Measurements from ENCODE around the gene BARX2.

DNA sequence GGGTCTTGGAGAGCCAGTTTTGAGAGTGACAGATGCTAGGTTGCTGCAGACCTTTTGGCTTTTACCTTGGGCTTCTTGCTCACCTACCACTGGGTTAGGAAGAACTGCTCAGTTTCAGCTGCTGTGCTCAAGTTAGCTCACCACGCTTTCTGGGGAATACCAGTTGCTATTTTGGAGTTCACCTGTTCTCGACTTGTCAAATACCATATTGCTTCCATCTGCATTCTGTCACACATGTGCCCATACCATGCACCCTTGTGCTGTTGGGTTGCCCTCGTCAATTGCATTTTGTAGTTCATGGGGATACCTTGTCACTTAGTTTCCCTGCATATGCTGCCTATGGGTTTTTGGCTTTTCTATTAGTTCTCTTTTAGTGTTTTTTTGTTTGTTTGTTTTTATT, 23.0 kb upstream of the BARX2 start:
- TF ChIP-seq, protein P1, sequence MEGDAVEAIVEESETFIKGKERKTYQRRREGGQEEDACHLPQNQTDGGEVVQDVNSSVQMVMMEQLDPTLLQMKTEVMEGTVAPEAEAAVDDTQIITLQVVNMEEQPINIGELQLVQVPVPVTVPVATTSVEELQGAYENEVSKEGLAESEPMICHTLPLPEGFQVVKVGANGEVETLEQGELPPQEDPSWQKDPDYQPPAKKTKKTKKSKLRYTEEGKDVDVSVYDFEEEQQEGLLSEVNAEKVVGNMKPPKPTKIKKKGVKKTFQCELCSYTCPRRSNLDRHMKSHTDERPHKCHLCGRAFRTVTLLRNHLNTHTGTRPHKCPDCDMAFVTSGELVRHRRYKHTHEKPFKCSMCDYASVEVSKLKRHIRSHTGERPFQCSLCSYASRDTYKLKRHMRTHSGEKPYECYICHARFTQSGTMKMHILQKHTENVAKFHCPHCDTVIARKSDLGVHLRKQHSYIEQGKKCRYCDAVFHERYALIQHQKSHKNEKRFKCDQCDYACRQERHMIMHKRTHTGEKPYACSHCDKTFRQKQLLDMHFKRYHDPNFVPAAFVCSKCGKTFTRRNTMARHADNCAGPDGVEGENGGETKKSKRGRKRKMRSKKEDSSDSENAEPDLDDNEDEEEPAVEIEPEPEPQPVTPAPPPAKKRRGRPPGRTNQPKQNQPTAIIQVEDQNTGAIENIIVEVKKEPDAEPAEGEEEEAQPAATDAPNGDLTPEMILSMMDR (IDR thresholded peaks at IDR 0.05; ENCODE audit: insufficient read depth, low read length): no peak
- TF ChIP-seq POLR2AphosphoS5 (IDR thresholded peaks at IDR 0.05; ENCODE audit: low read depth): no peak
- no peak for TF ChIP-seq GABPA (IDR thresholded peaks at IDR 0.05; ENCODE audit: low read depth)
